Colonic mucosa (tissue), 4 donors: Measurements from ENCODE around the gene NYAP1. TPM values are rescaled to one million over a fixed set of nuclear protein-coding genes. Genes with fewer than 3 reads are reported as not detected.

Experiments
- DNase-seq: peaks from one replicate; pipeline ENCODE4 v3.0.0-alpha.2; 2020
- H3K27ac ChIP-seq: fragments of 200-600 bp; one replicate; pipeline ENCODE4 v1.8.0; 2021
- H3K27me3 ChIP-seq: fragments of 200-600 bp; one replicate; pipeline ENCODE4 v1.8.0; 2021
- H3K36me3 ChIP-seq: fragments of 200-600 bp; one replicate; pipeline ENCODE4 v1.8.0; 2021
- H3K4me1 ChIP-seq: fragments of 200-600 bp; one replicate; pipeline ENCODE4 v1.8.0; 2021; ENCODE audit warnings: mild to moderate bottlenecking
- H3K4me3 ChIP-seq: fragments of 200-600 bp; one replicate; pipeline ENCODE4 v1.8.0; 2021
- H3K9ac ChIP-seq, 2 donors: one replicate each; pipeline ENCODE4 v1.7.0; 2013; ENCODE audit warnings: control low read depth in 2 of 2, low read depth in 2 of 2, low read length in 2 of 2
- H3K9me3 ChIP-seq: fragments of 200-600 bp; one replicate; pipeline ENCODE4 v1.8.0; 2021
- intact Hi-C: fragments of 100-400 bp; cut with DNase I; formaldehyde crosslinking; loops from one replicate; pipeline ENCODE4 v1.14.1; 2022
- total RNA-seq, 2 donors: library from RNA; stranded (reverse); fragmentation: NEBNext Ultra II Directional in 1 of 2; extraction: Animal tissue kit (Norgen Biotek cat#: 25700) in 1 of 2; gene quantifications; one replicate each; pipeline ENCODE4 v1.2.1, GENCODE V29; 2021
- TF ChIP-seq, protein P1 (sequence below): fragments of 200-600 bp; IDR thresholded peaks from one replicate; pipeline ENCODE4 v1.8.0; 2022; ENCODE audit warnings: antibody characterized with exemption, mild to moderate bottlenecking
- donor health status: healthy.
- donor health status: DM: no; HTN: no; CAD: no.
- donor health status: DM: no; HTN: no; CAD: no.

The NYAP1 gene
- total RNA-seq, 2 donors from 2014 or later, result 0.44 to 0.69 TPM

DNA sequence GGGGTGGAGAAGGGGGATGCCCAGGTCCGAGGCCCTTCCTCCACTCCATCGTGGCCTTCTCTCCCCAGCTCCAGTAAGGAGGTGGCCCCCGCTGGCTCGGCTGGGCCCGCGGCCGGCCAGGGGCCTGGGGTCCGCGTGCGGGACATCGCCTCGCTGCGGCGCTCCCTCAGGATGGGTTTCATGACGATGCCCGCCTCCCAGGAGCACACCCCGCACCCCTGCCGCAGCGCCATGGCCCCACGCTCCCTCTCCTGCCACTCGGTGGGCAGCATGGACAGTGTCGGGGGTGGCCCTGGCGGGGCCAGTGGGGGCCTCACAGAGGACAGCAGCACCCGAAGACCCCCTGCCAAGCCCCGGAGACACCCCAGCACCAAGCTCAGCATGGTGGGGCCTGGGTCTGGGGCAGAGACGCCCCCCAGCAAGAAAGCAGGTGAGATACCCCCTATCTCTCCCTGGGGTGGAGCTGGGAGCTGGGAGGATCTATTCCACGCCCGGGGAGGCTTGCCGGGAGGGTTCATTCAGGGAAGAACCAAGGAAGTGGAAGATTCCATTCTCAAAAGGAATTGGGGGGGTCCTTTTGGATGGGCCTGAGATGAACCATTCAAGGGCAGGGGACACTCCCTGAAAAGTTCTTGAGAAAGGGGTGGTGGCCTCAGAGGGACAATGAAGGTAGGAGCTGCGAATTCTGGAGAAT, 3.2 kb downstream of the NYAP1 start:
- intact Hi-C loops, result no loop called here
- no peak overlapping the region for H3K4me3 ChIP-seq
- no peak for DNase-seq
- TF ChIP-seq, protein P1, sequence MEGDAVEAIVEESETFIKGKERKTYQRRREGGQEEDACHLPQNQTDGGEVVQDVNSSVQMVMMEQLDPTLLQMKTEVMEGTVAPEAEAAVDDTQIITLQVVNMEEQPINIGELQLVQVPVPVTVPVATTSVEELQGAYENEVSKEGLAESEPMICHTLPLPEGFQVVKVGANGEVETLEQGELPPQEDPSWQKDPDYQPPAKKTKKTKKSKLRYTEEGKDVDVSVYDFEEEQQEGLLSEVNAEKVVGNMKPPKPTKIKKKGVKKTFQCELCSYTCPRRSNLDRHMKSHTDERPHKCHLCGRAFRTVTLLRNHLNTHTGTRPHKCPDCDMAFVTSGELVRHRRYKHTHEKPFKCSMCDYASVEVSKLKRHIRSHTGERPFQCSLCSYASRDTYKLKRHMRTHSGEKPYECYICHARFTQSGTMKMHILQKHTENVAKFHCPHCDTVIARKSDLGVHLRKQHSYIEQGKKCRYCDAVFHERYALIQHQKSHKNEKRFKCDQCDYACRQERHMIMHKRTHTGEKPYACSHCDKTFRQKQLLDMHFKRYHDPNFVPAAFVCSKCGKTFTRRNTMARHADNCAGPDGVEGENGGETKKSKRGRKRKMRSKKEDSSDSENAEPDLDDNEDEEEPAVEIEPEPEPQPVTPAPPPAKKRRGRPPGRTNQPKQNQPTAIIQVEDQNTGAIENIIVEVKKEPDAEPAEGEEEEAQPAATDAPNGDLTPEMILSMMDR, result no peak
- peaks cover 6% of the 10 kb centered on the region for H3K4me1 ChIP-seq
- no peak overlapping the region for H3K27ac ChIP-seq
- no peaks in the 10 kb centered on the region for H3K27me3 ChIP-seq
- no peaks in the 10 kb centered on the region for H3K36me3 ChIP-seq
- no peak overlapping the region for H3K9ac ChIP-seq
- H3K9me3 ChIP-seq, result no peaks in the 10 kb centered on the region

DNA sequence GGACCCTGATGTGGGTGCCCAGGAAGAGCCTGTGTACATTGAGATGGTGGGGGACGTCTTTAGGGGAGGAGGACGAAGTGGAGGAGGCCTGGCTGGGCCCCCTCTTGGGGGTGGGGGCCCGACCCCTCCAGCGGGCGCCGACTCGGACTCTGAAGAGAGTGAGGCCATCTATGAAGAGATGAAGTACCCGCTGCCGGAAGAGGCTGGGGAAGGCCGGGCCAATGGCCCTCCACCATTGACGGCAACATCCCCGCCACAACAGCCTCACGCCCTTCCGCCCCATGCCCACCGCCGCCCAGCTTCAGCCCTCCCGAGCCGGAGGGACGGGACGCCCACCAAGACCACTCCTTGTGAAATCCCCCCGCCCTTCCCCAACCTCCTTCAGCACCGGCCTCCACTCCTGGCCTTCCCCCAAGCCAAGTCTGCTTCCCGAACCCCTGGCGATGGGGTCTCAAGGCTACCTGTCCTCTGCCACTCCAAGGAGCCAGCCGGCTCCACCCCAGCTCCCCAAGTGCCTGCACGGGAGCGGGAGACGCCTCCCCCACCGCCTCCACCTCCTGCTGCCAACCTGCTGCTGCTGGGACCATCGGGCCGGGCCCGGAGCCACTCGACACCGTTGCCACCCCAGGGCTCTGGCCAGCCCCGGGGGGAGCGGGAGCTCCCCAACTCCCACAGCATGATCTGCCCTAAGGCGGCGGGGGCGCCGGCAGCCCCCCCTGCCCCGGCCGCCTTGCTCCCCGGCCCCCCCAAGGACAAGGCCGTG, 4.8 kb downstream of the NYAP1 start:
- no peak for DNase-seq
- TF ChIP-seq, protein P1, result no peak
- Histone ChIP-seq H3K4me1 (peaks cover 4% of the 10 kb centered on the region), H3K36me3 (no peaks in the 10 kb centered on the region), H3K9ac (no peak overlapping the region), H3K9me3 (no peaks in the 10 kb centered on the region), H3K27ac (no peak overlapping the region), H3K27me3 (no peaks in the 10 kb centered on the region), H3K4me3 (no peak overlapping the region)
- intact Hi-C loops, result no loop called here

DNA sequence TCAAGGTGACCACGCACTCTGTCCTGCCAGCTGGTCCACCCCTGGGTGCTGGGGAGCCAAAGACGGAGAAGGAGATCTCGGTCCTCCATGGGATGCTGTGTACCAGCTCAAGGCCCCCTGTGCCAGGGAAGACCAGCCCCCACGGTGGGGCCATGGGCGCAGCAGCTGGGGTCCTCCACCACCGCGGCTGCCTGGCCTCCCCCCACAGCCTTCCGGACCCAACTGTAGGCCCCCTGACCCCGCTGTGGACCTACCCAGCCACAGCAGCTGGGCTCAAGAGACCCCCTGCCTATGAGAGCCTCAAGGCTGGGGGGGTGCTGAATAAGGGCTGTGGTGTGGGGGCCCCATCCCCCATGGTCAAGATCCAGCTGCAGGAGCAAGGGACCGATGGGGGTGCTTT, 5.4 kb downstream of the NYAP1 start:
- H3K4me3 ChIP-seq, result no peak overlapping the region
- H3K9ac ChIP-seq, result no peak overlapping the region
- no peaks in the 10 kb centered on the region for H3K36me3 ChIP-seq
- DNase-seq, result no peak
- TF ChIP-seq, protein P1, result no peak
- no peaks in the 10 kb centered on the region for H3K9me3 ChIP-seq
- intact Hi-C loops, result no loop called here
- peaks cover 7% of the 10 kb centered on the region for H3K4me1 ChIP-seq
- no peaks in the 10 kb centered on the region for H3K27me3 ChIP-seq
- no peak overlapping the region for H3K27ac ChIP-seq

DNA sequence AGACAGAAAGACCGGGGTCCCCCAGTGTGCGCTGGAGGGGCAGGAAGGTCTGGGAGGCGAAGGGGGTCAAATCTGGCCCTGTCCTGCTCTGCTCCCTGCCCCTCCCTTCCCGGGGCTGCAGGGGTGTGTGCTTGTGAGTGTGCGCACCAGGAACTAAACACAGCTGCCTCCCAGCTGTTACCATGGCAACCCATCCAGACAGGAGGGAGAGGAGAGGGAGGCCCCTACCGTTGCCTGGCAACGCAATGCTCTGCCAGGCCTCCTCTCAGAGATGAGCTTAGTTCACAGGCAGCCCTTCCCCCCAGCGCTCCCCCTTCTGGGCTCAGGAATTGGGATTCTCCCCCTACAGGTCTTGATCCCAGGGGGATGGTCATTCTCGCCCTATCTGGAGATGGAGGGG, 6.1 kb downstream of the NYAP1 start:
- Histone ChIP-seq H3K9me3 (no peaks in the 10 kb centered on the region), H3K4me3 (no peak overlapping the region), H3K9ac (no peak overlapping the region), H3K27ac (no peak overlapping the region), H3K4me1 (peaks cover 7% of the 10 kb centered on the region), H3K27me3 (no peaks in the 10 kb centered on the region), H3K36me3 (no peaks in the 10 kb centered on the region)
- peak; percentile 76 for DNase-seq
- TF ChIP-seq, protein P1, result no peak
- intact Hi-C loops, result no loop called here

DNA sequence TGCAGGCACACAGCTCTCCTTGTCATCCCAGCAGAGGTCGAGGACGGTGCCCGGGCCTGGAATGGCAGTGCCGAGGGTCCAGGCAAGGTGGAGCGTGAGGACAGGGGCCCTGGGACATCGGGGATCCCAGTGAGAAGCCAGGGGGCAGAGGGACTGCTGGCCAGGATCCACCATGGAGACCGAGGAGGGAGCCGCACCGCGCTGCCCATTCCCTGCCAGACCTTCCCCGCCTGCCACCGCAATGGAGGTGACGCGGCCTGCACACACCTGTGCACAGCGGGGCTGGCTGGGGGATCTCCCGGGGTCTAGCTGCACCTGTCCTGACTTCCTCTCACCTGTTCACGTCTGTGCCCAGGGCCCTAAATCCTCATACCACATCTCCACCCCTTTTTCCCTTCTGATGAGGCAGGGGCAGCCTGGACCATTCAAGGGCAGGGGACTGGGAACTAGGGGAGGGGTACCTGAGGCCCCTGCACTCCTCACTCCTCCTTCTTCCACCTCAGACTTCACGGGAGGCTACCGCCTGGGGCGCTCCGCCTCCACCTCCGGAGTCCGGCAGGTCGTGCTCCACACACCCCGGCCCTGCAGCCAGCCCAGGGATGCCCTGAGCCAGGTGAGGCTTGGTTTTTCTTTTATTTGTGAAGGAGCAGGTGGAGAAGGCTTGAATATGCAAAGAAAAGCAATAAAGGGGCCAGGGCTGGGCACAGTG, 6.9 kb downstream of the NYAP1 start:
- no peak for DNase-seq
- no peak overlapping the region for H3K27ac ChIP-seq
- peaks cover 7% of the 10 kb centered on the region for H3K4me1 ChIP-seq
- no peaks in the 10 kb centered on the region for H3K9me3 ChIP-seq
- H3K9ac ChIP-seq, result no peak overlapping the region
- TF ChIP-seq, protein P1, result no peak
- no peaks in the 10 kb centered on the region for H3K36me3 ChIP-seq
- no peaks in the 10 kb centered on the region for H3K27me3 ChIP-seq
- no peak overlapping the region for H3K4me3 ChIP-seq
- intact Hi-C loops, result no loop called here
